ENCODE data around the gene MYB. TPM values are rescaled to one million over a fixed set of nuclear protein-coding genes. Genes with fewer than 3 reads are reported as not detected.

MYB gene
- total RNA-seq, 1 experiment from 2014 or later, result 6.1 TPM

GRCh38 chr6:135221505-135221904, 40.4 kb downstream of the MYB start:
- DNase-seq (ENCODE audit: low spot score) (no peak), ATAC-seq (no peak)
- H3K4me1 Mint-ChIP-seq, result peaks cover 4% of the 10 kb centered on the region; the same call in 1 of the 2 replicates
- no peak overlapping the region for H3K27ac Mint-ChIP-seq
- H3K9me3 Mint-ChIP-seq, result no peaks in the 10 kb centered on the region
- H3K4me3 Mint-ChIP-seq, result no peak overlapping the region
- no peaks in the 10 kb centered on the region for H3K27me3 Mint-ChIP-seq (ENCODE audit: low read depth)
- peaks cover 3% of the 10 kb centered on the region; the same call in 1 of the 2 replicates for H3K36me3 Mint-ChIP-seq
- CTCF ChIA-PET, result no interaction called here
- POLR2A ChIA-PET, result interaction anchor here (1.3 kb wide), 1 partner anchor 13 kb away, joined by 3 read pairs; no protein-coding TSS in a partner anchor
- TF ChIP-seq NFYB (CRISPR knock-in tag; conservative IDR thresholded peaks at IDR 0.05; ENCODE audit: low read depth) (no peak), MYBL2 (CRISPR knock-in tag; IDR thresholded peaks at IDR 0.05) (no peak), ETV6 (CRISPR knock-in tag; IDR thresholded peaks at IDR 0.05) (no peak), TP53 (CRISPR knock-in tag; IDR thresholded peaks at IDR 0.05) (no peak), IRF1 (CRISPR knock-in tag; IDR thresholded peaks at IDR 0.05) (no peak), TEAD1 (CRISPR knock-in tag; IDR thresholded peaks at IDR 0.05) (no peak), ATF6 (CRISPR knock-in tag; IDR thresholded peaks at IDR 0.05) (no peak), HMGA2 (CRISPR knock-in tag; IDR thresholded peaks at IDR 0.05) (no peak), MAX (CRISPR knock-in tag; IDR thresholded peaks at IDR 0.05) (no peak), GTF2I (CRISPR knock-in tag; conservative IDR thresholded peaks at IDR 0.05) (no peak), SP1 (CRISPR knock-in tag; conservative IDR thresholded peaks at IDR 0.05) (no peak), ZNF138 (CRISPR knock-in tag; conservative IDR thresholded peaks at IDR 0.05) (no peak), ZNF219 (CRISPR knock-in tag; IDR thresholded peaks at IDR 0.05; ENCODE audit: borderline replicate concordance) (no peak)

GRCh38 chr6:135222623-135223022, 41.5 kb downstream of the MYB start:
- Mint-ChIP-seq H3K27me3 (ENCODE audit: low read depth) (no peaks in the 10 kb centered on the region), H3K27ac (no peak overlapping the region), H3K4me1 (peaks cover 4% of the 10 kb centered on the region; the same call in 1 of the 2 replicates), H3K36me3 (peaks cover 3% of the 10 kb centered on the region; the same call in 1 of the 2 replicates), H3K9me3 (no peaks in the 10 kb centered on the region), H3K4me3 (no peak overlapping the region)
- TF ChIP-seq ATF3 (CRISPR knock-in tag; conservative IDR thresholded peaks at IDR 0.05) (no peak), MAX (CRISPR knock-in tag; IDR thresholded peaks at IDR 0.05) (no peak), ZNF396 (CRISPR knock-in tag; IDR thresholded peaks at IDR 0.05; ENCODE audit: borderline replicate concordance) (no peak), ZNF219 (CRISPR knock-in tag; IDR thresholded peaks at IDR 0.05; ENCODE audit: borderline replicate concordance) (no peak), ZNF532 (CRISPR knock-in tag; IDR thresholded peaks at IDR 0.05; ENCODE audit: borderline replicate concordance) (no peak), GABPB1 (CRISPR knock-in tag; IDR thresholded peaks at IDR 0.05) (no peak), ZNF416 (CRISPR knock-in tag; IDR thresholded peaks at IDR 0.05) (no peak)
- CTCF ChIA-PET, result no interaction called here
- ATAC-seq (no peak; the same call in 1 of the 2 replicates), DNase-seq (ENCODE audit: low spot score) (no peak)
- POLR2A ChIA-PET, result interaction anchor here (0.5 to 1.3 kb wide), 2 partner anchors 12 to 1292 kb away, joined by 3 to 4 read pairs; no protein-coding TSS in a partner anchor

Data from WTC11 (cell line).